A549 (cell line): ENCODE data around the gene DDX11.

ENCODE experiments used
- EP300 ChIP-seq, 2 experiments: fragments of >200 bp; sonication (Bioruptor Twin); formaldehyde crosslinking; IDR thresholded peaks; 2 replicates in 1 of 2; 3 replicates in 1 of 2; pipeline ENCODE4 v1.6.1; 2016 to 2017
- MAFK ChIP-seq: fragments of 450-650 bp; IDR thresholded peaks from 2 replicates; pipeline ENCODE4 v1.6.1; 2014; ENCODE audit not compliant: partially characterized antibody
- MYC ChIP-seq: IDR thresholded peaks from 2 replicates; pipeline ENCODE4 v1.6.1; 2012; ENCODE audit warnings: mild to moderate bottlenecking, inconsistent platforms, low read length, improper control_type of control experiment, borderline replicate concordance
- POLR2A ChIP-seq: IDR thresholded peaks from 2 replicates; pipeline ENCODE4 v1.6.1; 2012; ENCODE audit warnings: mild to moderate bottlenecking, low read length
- RAD21 ChIP-seq, 2 experiments: fragments of >200 bp in 1 of 2; sonication (Bioruptor Twin) in 1 of 2; formaldehyde crosslinking in 1 of 2; IDR thresholded peaks in 1 of 2; conservative IDR thresholded peaks in 1 of 2; 2 replicates in 1 of 2; 3 replicates in 1 of 2; pipeline ENCODE4 v1.6.1; 2012 to 2018; ENCODE audit warnings: inconsistent platforms in 1 of 2
- SREBF2 ChIP-seq: fragments of 450-650 bp; IDR thresholded peaks from 2 replicates; pipeline ENCODE4 v1.6.1; 2014; ENCODE audit warnings: mild to moderate bottlenecking, moderate library complexity
- TP53 ChIP-seq: fragments of 250-450 bp; sonication (Bioruptor Pico); IDR thresholded peaks from 2 replicates; pipeline ENCODE4 v1.5.0; 2021; ENCODE audit warnings: mild to moderate bottlenecking, moderate library complexity
- ZNF302 ChIP-seq: fragments of 250-450 bp; sonication (Bioruptor Pico); IDR thresholded peaks from 2 replicates; pipeline ENCODE4 v1.9.0; 2021; ENCODE audit warnings: inconsistent platforms, mild to moderate bottlenecking, moderate library complexity
- TF ChIP-seq, protein P1 (sequence below): fragments of 450-650 bp; IDR thresholded peaks from 2 replicates; pipeline ENCODE4 v1.6.1; 2014; ENCODE audit warnings: antibody characterized with exemption
- TF ChIP-seq, protein P2 (sequence below): fragments of >200 bp; sonication (Bioruptor Twin); formaldehyde crosslinking; IDR thresholded peaks from 3 replicates; pipeline ENCODE4 v1.5.1; 2016
- TF ChIP-seq, protein P3 (sequence below): fragments of 200-600 bp; sonication (generic); IDR thresholded peaks from 2 replicates; pipeline ENCODE4 v1.6.1; 2016; ENCODE audit warnings: antibody characterized with exemption, mild to moderate bottlenecking, moderate library complexity

DNA sequence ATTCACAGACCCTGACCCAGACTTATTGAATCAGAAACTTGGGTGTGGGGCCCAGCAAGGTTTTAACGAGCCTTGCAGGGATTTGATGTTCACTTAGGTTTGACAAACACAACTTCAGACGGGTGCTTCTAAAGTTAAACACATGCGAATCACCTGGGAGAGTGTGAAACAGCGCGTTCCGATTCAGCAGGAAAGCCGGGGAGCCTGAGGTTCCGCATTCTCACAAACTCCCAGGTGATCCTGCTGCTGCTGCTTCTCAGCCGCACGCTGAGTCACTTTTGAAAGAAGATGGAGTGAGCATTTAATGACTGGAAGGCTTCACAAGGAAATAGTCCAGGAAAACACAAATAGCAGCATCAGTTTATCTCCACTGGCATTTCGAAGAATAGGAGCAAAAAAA, 44.2 kb upstream of the DDX11 start:
- TF ChIP-seq, protein P1, sequence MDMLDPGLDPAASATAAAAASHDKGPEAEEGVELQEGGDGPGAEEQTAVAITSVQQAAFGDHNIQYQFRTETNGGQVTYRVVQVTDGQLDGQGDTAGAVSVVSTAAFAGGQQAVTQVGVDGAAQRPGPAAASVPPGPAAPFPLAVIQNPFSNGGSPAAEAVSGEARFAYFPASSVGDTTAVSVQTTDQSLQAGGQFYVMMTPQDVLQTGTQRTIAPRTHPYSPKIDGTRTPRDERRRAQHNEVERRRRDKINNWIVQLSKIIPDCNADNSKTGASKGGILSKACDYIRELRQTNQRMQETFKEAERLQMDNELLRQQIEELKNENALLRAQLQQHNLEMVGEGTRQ: no peak
- TF ChIP-seq, protein P2, sequence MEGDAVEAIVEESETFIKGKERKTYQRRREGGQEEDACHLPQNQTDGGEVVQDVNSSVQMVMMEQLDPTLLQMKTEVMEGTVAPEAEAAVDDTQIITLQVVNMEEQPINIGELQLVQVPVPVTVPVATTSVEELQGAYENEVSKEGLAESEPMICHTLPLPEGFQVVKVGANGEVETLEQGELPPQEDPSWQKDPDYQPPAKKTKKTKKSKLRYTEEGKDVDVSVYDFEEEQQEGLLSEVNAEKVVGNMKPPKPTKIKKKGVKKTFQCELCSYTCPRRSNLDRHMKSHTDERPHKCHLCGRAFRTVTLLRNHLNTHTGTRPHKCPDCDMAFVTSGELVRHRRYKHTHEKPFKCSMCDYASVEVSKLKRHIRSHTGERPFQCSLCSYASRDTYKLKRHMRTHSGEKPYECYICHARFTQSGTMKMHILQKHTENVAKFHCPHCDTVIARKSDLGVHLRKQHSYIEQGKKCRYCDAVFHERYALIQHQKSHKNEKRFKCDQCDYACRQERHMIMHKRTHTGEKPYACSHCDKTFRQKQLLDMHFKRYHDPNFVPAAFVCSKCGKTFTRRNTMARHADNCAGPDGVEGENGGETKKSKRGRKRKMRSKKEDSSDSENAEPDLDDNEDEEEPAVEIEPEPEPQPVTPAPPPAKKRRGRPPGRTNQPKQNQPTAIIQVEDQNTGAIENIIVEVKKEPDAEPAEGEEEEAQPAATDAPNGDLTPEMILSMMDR: no peak
- no peak for TF ChIP-seq MAFK
- no peak for TF ChIP-seq RAD21 (conservative IDR thresholded peaks at IDR 0.05 in 1 of 2, IDR thresholded peaks at IDR 0.05 in 1 of 2)
- no peak for TF ChIP-seq POLR2A
- TF ChIP-seq, protein P3, sequence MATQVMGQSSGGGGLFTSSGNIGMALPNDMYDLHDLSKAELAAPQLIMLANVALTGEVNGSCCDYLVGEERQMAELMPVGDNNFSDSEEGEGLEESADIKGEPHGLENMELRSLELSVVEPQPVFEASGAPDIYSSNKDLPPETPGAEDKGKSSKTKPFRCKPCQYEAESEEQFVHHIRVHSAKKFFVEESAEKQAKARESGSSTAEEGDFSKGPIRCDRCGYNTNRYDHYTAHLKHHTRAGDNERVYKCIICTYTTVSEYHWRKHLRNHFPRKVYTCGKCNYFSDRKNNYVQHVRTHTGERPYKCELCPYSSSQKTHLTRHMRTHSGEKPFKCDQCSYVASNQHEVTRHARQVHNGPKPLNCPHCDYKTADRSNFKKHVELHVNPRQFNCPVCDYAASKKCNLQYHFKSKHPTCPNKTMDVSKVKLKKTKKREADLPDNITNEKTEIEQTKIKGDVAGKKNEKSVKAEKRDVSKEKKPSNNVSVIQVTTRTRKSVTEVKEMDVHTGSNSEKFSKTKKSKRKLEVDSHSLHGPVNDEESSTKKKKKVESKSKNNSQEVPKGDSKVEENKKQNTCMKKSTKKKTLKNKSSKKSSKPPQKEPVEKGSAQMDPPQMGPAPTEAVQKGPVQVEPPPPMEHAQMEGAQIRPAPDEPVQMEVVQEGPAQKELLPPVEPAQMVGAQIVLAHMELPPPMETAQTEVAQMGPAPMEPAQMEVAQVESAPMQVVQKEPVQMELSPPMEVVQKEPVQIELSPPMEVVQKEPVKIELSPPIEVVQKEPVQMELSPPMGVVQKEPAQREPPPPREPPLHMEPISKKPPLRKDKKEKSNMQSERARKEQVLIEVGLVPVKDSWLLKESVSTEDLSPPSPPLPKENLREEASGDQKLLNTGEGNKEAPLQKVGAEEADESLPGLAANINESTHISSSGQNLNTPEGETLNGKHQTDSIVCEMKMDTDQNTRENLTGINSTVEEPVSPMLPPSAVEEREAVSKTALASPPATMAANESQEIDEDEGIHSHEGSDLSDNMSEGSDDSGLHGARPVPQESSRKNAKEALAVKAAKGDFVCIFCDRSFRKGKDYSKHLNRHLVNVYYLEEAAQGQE: no peak
- no peak for TF ChIP-seq TP53 (CRISPR knock-in tag)
- TF ChIP-seq ZNF302 (CRISPR knock-in tag): no peak
- no peak for TF ChIP-seq EP300 (IDR thresholded peaks at IDR 0.05)
- TF ChIP-seq MYC: no peak
- TF ChIP-seq SREBF2: no peak
